Activated CD8-positive, alpha-beta memory T cell treated with anti-CD3 and anti-CD28 coated beads, Interleukin-2, amount 50 U/mL, for 48 hours (primary cell): Measurements from ENCODE around the gene FOSL2.
"Not testable (repeated sequence)": the region's sequence is repeated elsewhere in the genome, so short reads cannot be mapped to it uniquely, and the experiment has no call there.

Experiments used
- DNase-seq: peaks from one replicate; pipeline ENCODE4 v3.0.0-alpha.2; 2020

The FOSL2 gene

GRCh38 chr2:28357948-28358667 lies 34.5 kb upstream of the FOSL2 start:
- no peak for DNase-seq

GRCh38 chr2:28358668-28359201 lies 33.9 kb upstream of the FOSL2 start:
- DNase-seq = peak; percentile 75

- peak; percentile 90 for DNase-seq
Observed at GRCh38 chr2:28359222-28360057, 33.2 kb upstream of the FOSL2 start.

GRCh38 chr2:28360058-28360717 lies 32.5 kb upstream of the FOSL2 start:
- no peak for DNase-seq

- DNase-seq = no peak
Observed at GRCh38 chr2:28360718-28361293, 31.9 kb upstream of the FOSL2 start.

- DNase-seq = no peak
Observed at GRCh38 chr2:28361991-28362710, 30.5 kb upstream of the FOSL2 start.

GRCh38 chr2:28362991-28363521 lies 29.6 kb upstream of the FOSL2 start:
- no peak for DNase-seq

GRCh38 chr2:28363686-28364280 lies 28.9 kb upstream of the FOSL2 start:
- DNase-seq = no peak

GRCh38 chr2:28364610-28365009 lies 28.0 kb upstream of the FOSL2 start:
- no peak for DNase-seq

GRCh38 chr2:28365158-28365557 lies 27.5 kb upstream of the FOSL2 start:
- no peak for DNase-seq

GRCh38 chr2:28366149-28366495 lies 26.5 kb upstream of the FOSL2 start:
- no peak for DNase-seq

- peak; percentile 80 for DNase-seq
Observed at GRCh38 chr2:28366496-28367282, 26.0 kb upstream of the FOSL2 start.

GRCh38 chr2:28367667-28368356 lies 24.8 kb upstream of the FOSL2 start:
- no peak for DNase-seq

GRCh38 chr2:28368357-28368798 lies 24.3 kb upstream of the FOSL2 start:
- no peak for DNase-seq

GRCh38 chr2:28369358-28369757 lies 23.3 kb upstream of the FOSL2 start:
- DNase-seq = no peak

- DNase-seq = no peak
Observed at GRCh38 chr2:28370354-28370753, 22.3 kb upstream of the FOSL2 start.

- DNase-seq = not testable (repeated sequence)
Observed at GRCh38 chr2:28371728-28372127, 20.9 kb upstream of the FOSL2 start.

- DNase-seq = no peak
Observed at GRCh38 chr2:28373854-28374253, 18.8 kb upstream of the FOSL2 start.

- no peak for DNase-seq
Observed at GRCh38 chr2:28374331-28374730, 18.3 kb upstream of the FOSL2 start.

- DNase-seq = no peak
Observed at GRCh38 chr2:28375236-28375635, 17.4 kb upstream of the FOSL2 start.
